ENCODE results near the gene GPRC5C. TPM values are rescaled to one million over a fixed set of nuclear protein-coding genes. Genes with fewer than 3 reads are reported as not detected.

Gene GPRC5C
- total and polyA plus RNA-seq, 8 donors = 47.3 to 107 (median 54.1) TPM

GRCh38 chr17:74390680-74391653 lies 40.9 kb upstream of the GPRC5C start:
- TF ChIP-seq CTCF (IDR thresholded peaks at IDR 0.05) = no peak
- ATAC-seq (no peak), DNase-seq (no peak)
- Histone ChIP-seq H3K4me1 (no peaks in the 10 kb centered on the region), H3K27me3 (no peaks in the 10 kb centered on the region), H3K4me3 (no peak overlapping the region), H3K27ac (no peak overlapping the region), H3K36me3 (no peaks in the 10 kb centered on the region), H3K9me3 (no peaks in the 10 kb centered on the region)
- intact Hi-C loops (cut with DNase I) = no loop called here

GRCh38 chr17:74391771-74392170 lies 40.1 kb upstream of the GPRC5C start:
- no peak for TF ChIP-seq CTCF (IDR thresholded peaks at IDR 0.05)
- no peak for ATAC-seq
- H3K4me3 ChIP-seq = no peak overlapping the region
- no peaks in the 10 kb centered on the region for H3K4me1 ChIP-seq
- no peak for DNase-seq
- intact Hi-C loops (cut with DNase I) = no loop called here
- H3K9me3 ChIP-seq = no peaks in the 10 kb centered on the region
- H3K36me3 ChIP-seq = no peaks in the 10 kb centered on the region
- H3K27me3 ChIP-seq = no peaks in the 10 kb centered on the region
- no peak overlapping the region for H3K27ac ChIP-seq

- H3K4me1 ChIP-seq = no peaks in the 10 kb centered on the region
- H3K4me3 ChIP-seq = no peak overlapping the region
- H3K27ac ChIP-seq = no peak overlapping the region
- DNase-seq (no peak), ATAC-seq (no peak)
- intact Hi-C loops (cut with DNase I) = no loop called here
- H3K36me3 ChIP-seq = no peaks in the 10 kb centered on the region
- H3K27me3 ChIP-seq = no peaks in the 10 kb centered on the region
- no peaks in the 10 kb centered on the region for H3K9me3 ChIP-seq
- TF ChIP-seq CTCF (IDR thresholded peaks at IDR 0.05) = no peak
These were observed 39.0 kb upstream of the GPRC5C start for GRCh38 chr17:74392848-74393247.

- Histone ChIP-seq H3K4me3 (no peak overlapping the region), H3K27me3 (no peaks in the 10 kb centered on the region), H3K9me3 (no peaks in the 10 kb centered on the region), H3K36me3 (no peaks in the 10 kb centered on the region), H3K27ac (no peak overlapping the region), H3K4me1 (no peaks in the 10 kb centered on the region)
- intact Hi-C loops (cut with DNase I) = no loop called here
- ATAC-seq (peak; percentile 26), DNase-seq (no peak)
- TF ChIP-seq CTCF (IDR thresholded peaks at IDR 0.05) = no peak
These were observed 38.4 kb upstream of the GPRC5C start for GRCh38 chr17:74393346-74393942.

- no peak for ATAC-seq
- no peak for TF ChIP-seq CTCF (IDR thresholded peaks at IDR 0.05)
- no peak overlapping the region for H3K4me3 ChIP-seq
- intact Hi-C loops (cut with DNase I) = no loop called here
- H3K9me3 ChIP-seq = no peaks in the 10 kb centered on the region
- H3K36me3 ChIP-seq = no peaks in the 10 kb centered on the region
- no peaks in the 10 kb centered on the region for H3K4me1 ChIP-seq
- no peak overlapping the region for H3K27ac ChIP-seq
- no peak for DNase-seq
- no peaks in the 10 kb centered on the region for H3K27me3 ChIP-seq
These were observed 37.5 kb upstream of the GPRC5C start for GRCh38 chr17:74394275-74394950.
